Tibial nerve (tissue), 4 donors: ENCODE measurements around the gene MDM4.
"Not testable (repeated sequence)": the region's sequence is repeated elsewhere in the genome, so short reads cannot be mapped to it uniquely, and the experiment has no call there.

Source experiments
- EP300 ChIP-seq, 2 donors: sonication (generic); formaldehyde crosslinking; IDR thresholded peaks; one replicate each; pipeline ENCODE4 v1.6.1; 2017; ENCODE audit warnings: antibody characterized with exemption in 2 of 2, mild to moderate bottlenecking in 1 of 2
- POLR2A ChIP-seq, 2 donors: fragments of 450-650 bp; IDR thresholded peaks; one replicate each; pipeline ENCODE4 v1.6.1; 2017; ENCODE audit warnings: antibody characterized with exemption in 2 of 2, mild to moderate bottlenecking in 2 of 2, moderate library complexity in 2 of 2
- TF ChIP-seq, protein P1 (sequence below), 5 experiments: fragments of 200-600 bp in 3 of 5; fragments of 450-650 bp in 2 of 5; sonication (generic) in 3 of 5; IDR thresholded peaks; one replicate each; pipeline ENCODE4 v1.5.1; 2016 to 2019; ENCODE audit warnings: antibody characterized with exemption in 5 of 5, mild to moderate bottlenecking in 3 of 5, moderate library complexity in 2 of 5

DNA sequence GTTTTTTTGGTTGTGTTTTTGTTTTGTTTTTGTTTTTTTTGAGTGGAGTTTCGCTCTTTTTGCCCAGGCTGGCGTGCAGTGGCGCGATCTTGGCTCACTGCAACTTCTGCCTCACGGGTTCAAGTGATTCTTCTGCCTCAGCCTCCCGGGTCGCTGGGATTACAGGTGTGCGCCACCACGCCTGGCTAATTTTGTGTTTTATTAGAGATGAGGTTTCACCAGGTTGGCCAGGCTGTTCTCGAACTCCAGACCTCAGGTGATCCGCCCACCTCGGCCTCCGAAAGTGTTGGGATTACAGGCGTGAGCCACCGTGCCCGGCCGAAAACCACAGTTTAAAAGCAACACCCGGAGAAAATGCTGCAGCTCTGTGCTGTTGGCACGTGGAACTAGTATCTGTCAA lies 1.2 kb downstream of the MDM4 start:
- TF ChIP-seq, protein P1, sequence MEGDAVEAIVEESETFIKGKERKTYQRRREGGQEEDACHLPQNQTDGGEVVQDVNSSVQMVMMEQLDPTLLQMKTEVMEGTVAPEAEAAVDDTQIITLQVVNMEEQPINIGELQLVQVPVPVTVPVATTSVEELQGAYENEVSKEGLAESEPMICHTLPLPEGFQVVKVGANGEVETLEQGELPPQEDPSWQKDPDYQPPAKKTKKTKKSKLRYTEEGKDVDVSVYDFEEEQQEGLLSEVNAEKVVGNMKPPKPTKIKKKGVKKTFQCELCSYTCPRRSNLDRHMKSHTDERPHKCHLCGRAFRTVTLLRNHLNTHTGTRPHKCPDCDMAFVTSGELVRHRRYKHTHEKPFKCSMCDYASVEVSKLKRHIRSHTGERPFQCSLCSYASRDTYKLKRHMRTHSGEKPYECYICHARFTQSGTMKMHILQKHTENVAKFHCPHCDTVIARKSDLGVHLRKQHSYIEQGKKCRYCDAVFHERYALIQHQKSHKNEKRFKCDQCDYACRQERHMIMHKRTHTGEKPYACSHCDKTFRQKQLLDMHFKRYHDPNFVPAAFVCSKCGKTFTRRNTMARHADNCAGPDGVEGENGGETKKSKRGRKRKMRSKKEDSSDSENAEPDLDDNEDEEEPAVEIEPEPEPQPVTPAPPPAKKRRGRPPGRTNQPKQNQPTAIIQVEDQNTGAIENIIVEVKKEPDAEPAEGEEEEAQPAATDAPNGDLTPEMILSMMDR (IDR thresholded peaks at IDR 0.05), result not testable (repeated sequence)
- TF ChIP-seq POLR2A, EP300 (IDR thresholded peaks at IDR 0.05): not testable (repeated sequence)
